Activated T-cell treated with anti-CD3 and anti-CD28 coated beads for 48 hours (primary cell): ENCODE measurements around the gene SVEP1.

Experiments used
- DNase-seq: peaks from one replicate; pipeline ENCODE4 v3.0.0-alpha.2; 2020; ENCODE audit warnings: low read depth

Gene SVEP1

GRCh38 chr9:110521206-110521605 lies 58.3 kb downstream of the SVEP1 start:
- no peak for DNase-seq

- no peak for DNase-seq
These were observed 59.3 kb downstream of the SVEP1 start for GRCh38 chr9:110520120-110520701.

- DNase-seq: no peak
These were observed 62.1 kb downstream of the SVEP1 start for GRCh38 chr9:110517483-110517882.

GRCh38 chr9:110514897-110515296 lies 64.6 kb downstream of the SVEP1 start:
- DNase-seq: no peak

DNA sequence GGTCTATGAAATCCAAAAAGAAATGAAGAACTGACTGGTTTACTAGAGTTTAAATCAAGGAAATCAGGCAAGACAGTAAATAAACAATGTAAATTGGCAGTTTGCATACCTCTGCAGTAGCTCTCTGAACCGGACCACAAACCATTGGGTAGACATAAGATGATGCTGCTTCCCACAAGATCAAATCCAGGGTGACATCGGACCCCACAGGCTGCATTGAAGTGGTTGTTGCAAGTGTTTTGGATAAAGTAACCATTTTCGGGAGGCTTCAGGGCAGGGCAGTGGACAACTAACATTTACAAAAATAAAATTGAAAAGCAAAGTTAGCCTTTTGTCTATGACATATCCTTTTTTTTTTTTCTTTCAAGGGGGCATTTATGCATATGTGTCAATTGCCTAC lies 66.7 kb downstream of the SVEP1 start:
- DNase-seq: no peak

GRCh38 chr9:110509792-110510191 lies 69.7 kb downstream of the SVEP1 start:
- no peak for DNase-seq

GRCh38 chr9:110502842-110503241 lies 76.7 kb downstream of the SVEP1 start:
- DNase-seq: no peak

GRCh38 chr9:110499608-110500007 lies 79.9 kb downstream of the SVEP1 start:
- DNase-seq: no peak

- DNase-seq: no peak
These were observed 92.3 kb downstream of the SVEP1 start for GRCh38 chr9:110487196-110487595.

DNA sequence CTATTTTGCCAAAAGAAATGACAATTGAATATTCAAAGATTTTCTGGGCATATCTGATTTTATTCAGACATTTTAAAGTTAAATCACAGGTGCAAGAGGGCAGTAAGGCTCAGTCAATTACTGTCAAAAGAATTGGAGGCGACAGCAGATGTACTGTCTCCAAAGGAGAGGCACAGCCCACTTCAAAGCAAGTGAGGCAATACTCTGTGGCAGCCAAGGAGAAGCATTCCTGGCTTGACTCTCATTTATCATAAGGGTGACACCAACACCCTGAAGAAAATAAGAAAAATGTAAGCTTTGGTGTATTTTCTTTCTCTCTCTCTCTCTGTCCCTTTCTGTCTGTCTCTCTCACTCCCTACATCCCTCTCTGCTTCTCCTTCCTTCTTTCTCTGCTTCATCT lies 93.3 kb downstream of the SVEP1 start:
- no peak for DNase-seq

- no peak for DNase-seq
These were observed 100.1 kb downstream of the SVEP1 start for GRCh38 chr9:110479481-110479880.

GRCh38 chr9:110476251-110476650 lies 103.3 kb downstream of the SVEP1 start:
- no peak for DNase-seq

GRCh38 chr9:110472111-110472510 lies 107.4 kb downstream of the SVEP1 start:
- no peak for DNase-seq

DNA sequence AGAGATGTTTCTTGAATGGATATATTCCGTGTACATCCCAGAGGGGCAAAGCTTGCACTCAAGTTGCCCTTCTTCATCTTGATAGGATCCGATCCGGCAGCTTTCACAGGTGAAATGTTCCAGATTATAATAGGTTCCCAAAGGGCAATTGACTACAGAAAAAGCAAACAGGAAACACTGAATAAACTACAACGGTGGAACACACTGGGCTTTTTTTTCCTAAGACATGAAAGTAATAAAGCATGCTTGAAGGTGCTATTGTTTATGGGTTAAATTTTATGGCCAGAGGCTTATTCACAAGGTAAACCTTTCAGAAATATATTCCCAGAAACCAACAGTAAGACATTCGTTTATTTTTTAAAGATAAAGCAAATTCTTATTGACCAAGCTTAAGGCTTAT lies 110.6 kb downstream of the SVEP1 start:
- DNase-seq: no peak

GRCh38 chr9:110465190-110465589 lies 114.4 kb downstream of the SVEP1 start:
- DNase-seq: no peak

- DNase-seq: no peak
These were observed 115.2 kb downstream of the SVEP1 start for GRCh38 chr9:110464321-110464720.

DNA sequence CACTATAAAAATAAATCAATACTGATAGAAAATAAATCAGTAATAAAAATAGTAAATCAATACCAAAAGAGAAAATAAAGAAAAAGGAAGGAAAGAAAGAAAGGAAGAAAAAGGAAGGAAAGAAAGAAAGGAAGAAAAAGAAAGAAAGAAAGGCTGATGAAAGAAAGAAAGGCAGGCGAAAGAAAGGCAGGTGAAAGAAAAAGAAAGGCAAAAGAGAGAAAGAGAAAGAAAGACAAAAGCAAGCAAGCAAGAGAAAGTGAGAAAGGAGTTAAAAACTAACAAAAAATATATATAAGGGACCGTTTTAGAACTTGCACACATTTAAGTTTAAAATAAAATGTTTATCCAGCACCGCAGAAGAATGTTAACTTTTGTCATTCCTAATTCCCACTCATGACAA lies 116.0 kb downstream of the SVEP1 start:
- DNase-seq: no peak

- DNase-seq: no peak
These were observed 122.3 kb downstream of the SVEP1 start for GRCh38 chr9:110457245-110457644.

DNA sequence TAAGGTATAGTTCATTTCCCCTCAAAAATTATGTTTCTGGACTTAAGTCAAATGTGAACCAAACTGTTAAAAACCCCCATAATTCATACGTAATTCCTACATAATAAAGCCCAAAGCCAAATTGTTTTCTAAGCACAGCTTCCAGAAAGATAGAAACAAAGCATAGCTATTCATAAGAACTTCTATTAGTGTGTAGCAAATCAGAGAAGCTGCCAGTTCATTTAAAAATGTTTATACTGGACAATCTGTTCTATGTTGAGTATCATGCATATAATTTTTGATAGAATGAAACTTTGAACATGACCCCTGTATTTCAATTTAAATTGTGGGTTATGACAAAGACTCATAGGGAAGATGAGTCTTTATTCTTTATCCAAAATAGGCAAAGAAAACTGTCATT lies 122.9 kb downstream of the SVEP1 start:
- DNase-seq: no peak

GRCh38 chr9:110455860-110456259 lies 123.7 kb downstream of the SVEP1 start:
- DNase-seq: no peak

- no peak for DNase-seq
These were observed 127.2 kb downstream of the SVEP1 start for GRCh38 chr9:110452227-110452801.

DNA sequence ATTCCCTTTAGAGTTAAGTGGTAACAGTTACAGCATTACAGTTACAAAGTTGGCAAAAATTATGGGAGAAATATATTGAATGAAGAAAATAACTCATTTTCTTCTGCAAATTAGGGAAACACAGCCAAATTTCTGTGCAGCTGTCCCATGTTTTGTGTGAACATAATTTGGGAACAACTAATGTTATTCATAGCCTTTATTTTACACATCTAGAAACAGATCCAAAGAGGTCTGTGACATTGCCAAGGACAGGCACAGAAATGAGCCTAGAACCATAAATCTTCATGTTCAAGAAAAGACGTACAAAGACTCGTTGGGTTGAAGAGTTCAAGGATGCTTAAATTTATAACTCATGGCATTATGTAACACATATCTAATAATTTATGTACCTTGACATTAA lies 127.8 kb downstream of the SVEP1 start:
- DNase-seq: no peak

- DNase-seq: no peak
These were observed 132.1 kb downstream of the SVEP1 start for GRCh38 chr9:110447476-110447875.

- no peak for DNase-seq
These were observed 133.4 kb downstream of the SVEP1 start for GRCh38 chr9:110446171-110446570.
